Measurements from ENCODE around the gene TMOD1. TPM values are rescaled to one million over a fixed set of nuclear protein-coding genes. Genes with fewer than 3 reads are reported as not detected.

Gene TMOD1
- total and polyA plus RNA-seq, 2 experiments from 2014 or later: 0.34 to 1.3 TPM

DNA sequence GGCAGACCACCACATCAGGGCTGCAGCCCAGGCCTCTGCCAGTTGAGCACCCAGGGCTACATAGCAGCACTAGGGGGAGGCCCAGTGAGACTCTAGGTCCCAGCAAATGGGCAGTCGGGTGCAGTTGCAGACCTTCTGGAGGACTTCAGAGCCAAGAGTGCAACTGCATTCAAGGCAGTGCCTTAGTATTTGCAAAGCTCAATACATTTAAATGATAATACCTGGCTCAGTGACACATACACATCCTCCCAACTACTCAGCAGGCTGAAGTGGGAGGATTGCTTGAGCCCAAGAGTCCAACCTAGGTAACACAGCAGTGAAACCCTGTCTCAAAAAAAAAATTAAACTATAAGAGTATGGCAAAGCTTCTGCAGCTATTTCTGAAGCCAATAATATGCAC, 38.6 kb upstream of the TMOD1 start:
- TF ChIP-seq EZH2 (IDR thresholded peaks at IDR 0.05; ENCODE audit: insufficient read depth, poor library complexity, severe bottlenecking) (no peak), EZH2phosphoT487 (IDR thresholded peaks at IDR 0.05; ENCODE audit: insufficient read depth, low read depth) (no peak)
- DNase-seq: no peak
- H3K79me2 ChIP-seq (ENCODE audit: insufficient read depth): no peaks in the 10 kb centered on the region
- no peaks in the 10 kb centered on the region for H3F3A ChIP-seq (ENCODE audit: insufficient read depth)
- H3K9ac ChIP-seq: no peak overlapping the region
- in situ Hi-C loops (cut with MboI): loop anchor here (10.0 kb wide), 1 partner anchor 142 kb away; no protein-coding TSS in a partner anchor
- H3K4me2 ChIP-seq (ENCODE audit: unreplicated experiment): no peak overlapping the region
- no peaks in the 10 kb centered on the region for H3K27me3 ChIP-seq (replicated peaks; ENCODE audit: insufficient read depth)
- 75 to 90% methylated on average over 1 of the region's 1 CpG for WGBS, 2 experiments (ENCODE audit: low coverage in 1 of 2, low lambda C conversion rate in 2 of 2, missing lambda C conversion rate in 2 of 2)
- H3K36me3 ChIP-seq (ENCODE audit: low read depth): no peaks in the 10 kb centered on the region
- H3K4me3 ChIP-seq: no peak overlapping the region
- no peak overlapping the region for H2AFZ ChIP-seq
- H3K9me3 ChIP-seq (ENCODE audit: low read depth): no peaks in the 10 kb centered on the region
- H4K20me1 ChIP-seq (ENCODE audit: insufficient read depth): no peaks in the 10 kb centered on the region
- no peak overlapping the region for H3K27ac ChIP-seq
- no peaks in the 10 kb centered on the region for H3K9me2 ChIP-seq (ENCODE audit: insufficient read depth)
- H3K4me1 ChIP-seq (ENCODE audit: insufficient read depth): no peaks in the 10 kb centered on the region

DNA sequence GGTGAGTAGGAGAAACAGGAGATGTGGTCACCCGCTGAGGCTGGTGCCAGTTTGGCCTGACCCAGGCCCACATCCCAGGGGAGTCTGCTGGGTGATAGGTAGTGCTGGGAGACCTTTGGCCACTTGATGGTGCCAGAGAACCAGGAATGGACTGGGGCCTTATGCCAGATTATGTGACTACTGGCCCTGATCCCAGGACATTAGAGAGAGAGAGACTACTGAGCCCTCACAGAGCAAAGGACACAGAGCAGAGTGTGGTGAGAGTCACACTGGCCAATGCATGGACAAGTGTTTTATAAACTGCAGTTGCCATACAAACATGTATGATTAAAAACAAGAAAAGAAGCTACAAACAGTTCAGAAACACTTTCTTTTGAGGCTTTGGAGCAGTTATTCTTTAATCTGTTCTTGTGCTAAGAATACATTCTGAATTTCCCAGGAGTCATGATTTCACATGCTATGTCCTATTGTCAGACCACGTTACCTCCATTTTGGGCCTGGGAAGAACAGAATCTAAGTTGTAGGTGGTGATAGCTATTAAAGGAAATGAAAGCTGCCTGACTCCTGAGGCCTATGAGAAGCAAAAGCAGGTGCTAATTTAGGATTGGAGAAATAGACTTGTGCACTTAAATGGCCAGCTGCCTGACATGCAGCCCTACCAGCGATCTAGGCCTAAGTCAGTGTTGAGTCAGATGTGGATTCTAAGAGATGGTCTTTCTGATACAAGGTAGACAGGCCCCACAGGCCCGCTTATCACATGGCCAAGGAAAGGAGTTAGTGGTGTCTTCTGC, 32.6 kb upstream of the TMOD1 start:
- no peak overlapping the region for H3K4me3 ChIP-seq
- TF ChIP-seq EZH2phosphoT487 (IDR thresholded peaks at IDR 0.05; ENCODE audit: insufficient read depth, low read depth) (no peak), EZH2 (IDR thresholded peaks at IDR 0.05; ENCODE audit: insufficient read depth, poor library complexity, severe bottlenecking) (no peak)
- no peaks in the 10 kb centered on the region for H3K9me2 ChIP-seq (ENCODE audit: insufficient read depth)
- no peaks in the 10 kb centered on the region for H3K4me1 ChIP-seq (ENCODE audit: insufficient read depth)
- H3K9ac ChIP-seq: no peak overlapping the region
- no peaks in the 10 kb centered on the region for H3K27me3 ChIP-seq (replicated peaks; ENCODE audit: insufficient read depth)
- no peaks in the 10 kb centered on the region for H3K36me3 ChIP-seq (ENCODE audit: low read depth)
- H2AFZ ChIP-seq: no peak overlapping the region
- in situ Hi-C loops (cut with MboI): loop anchor here (10.0 kb wide), 1 partner anchor 136 kb away; no protein-coding TSS in a partner anchor
- no peaks in the 10 kb centered on the region for H4K20me1 ChIP-seq (ENCODE audit: insufficient read depth)
- H3K4me2 ChIP-seq (ENCODE audit: unreplicated experiment): no peak overlapping the region
- no peaks in the 10 kb centered on the region for H3F3A ChIP-seq (ENCODE audit: insufficient read depth)
- no peaks in the 10 kb centered on the region for H3K79me2 ChIP-seq (ENCODE audit: insufficient read depth)
- peak; percentile 71 for DNase-seq
- no peak overlapping the region for H3K27ac ChIP-seq
- WGBS, 2 experiments (ENCODE audit: low coverage in 1 of 2, low lambda C conversion rate in 2 of 2, missing lambda C conversion rate in 2 of 2): 71 to 80% methylated on average over 4 of the region's 4 CpGs
- H3K9me3 ChIP-seq (ENCODE audit: low read depth): no peaks in the 10 kb centered on the region

DNA sequence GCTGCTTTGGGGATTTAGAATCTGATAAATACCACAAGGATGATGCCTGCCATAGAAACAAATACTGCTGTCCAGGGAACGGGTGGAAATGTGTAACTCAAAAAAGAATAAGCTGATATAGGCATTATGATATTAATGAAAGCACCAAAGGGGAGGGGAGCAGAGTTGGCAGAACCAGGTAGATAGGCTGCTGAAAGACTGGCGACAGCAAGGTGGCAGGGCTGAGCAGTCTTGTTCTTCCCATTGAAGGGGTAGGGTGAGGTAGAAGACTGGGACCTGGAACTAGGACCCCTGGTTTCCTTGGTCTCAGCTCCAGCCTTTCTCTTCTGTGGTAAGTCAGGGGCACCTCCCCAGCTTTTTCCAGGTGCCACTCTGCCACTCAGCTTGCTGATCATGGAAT, 31.4 kb upstream of the TMOD1 start:
- H3K4me2 ChIP-seq (ENCODE audit: unreplicated experiment): no peak overlapping the region
- H3F3A ChIP-seq (ENCODE audit: insufficient read depth): peaks cover 3% of the 10 kb centered on the region; the same call in 1 of the 2 replicates
- in situ Hi-C loops (cut with MboI): no loop called here
- TF ChIP-seq EZH2phosphoT487 (IDR thresholded peaks at IDR 0.05; ENCODE audit: insufficient read depth, low read depth) (no peak), EZH2 (IDR thresholded peaks at IDR 0.05; ENCODE audit: insufficient read depth, poor library complexity, severe bottlenecking) (no peak)
- H3K79me2 ChIP-seq (ENCODE audit: insufficient read depth): no peaks in the 10 kb centered on the region
- H3K27ac ChIP-seq: no peak overlapping the region
- H4K20me1 ChIP-seq (ENCODE audit: insufficient read depth): no peaks in the 10 kb centered on the region
- H3K9me2 ChIP-seq (ENCODE audit: insufficient read depth): no peaks in the 10 kb centered on the region
- no peaks in the 10 kb centered on the region for H3K36me3 ChIP-seq (ENCODE audit: low read depth)
- no peak overlapping the region for H3K9ac ChIP-seq
- no peak overlapping the region for H3K4me3 ChIP-seq
- 50 to 64% methylated on average over 2 of the region's 2 CpGs for WGBS, 2 experiments (ENCODE audit: low coverage in 1 of 2, low lambda C conversion rate in 2 of 2, missing lambda C conversion rate in 2 of 2)
- no peak overlapping the region for H2AFZ ChIP-seq
- no peaks in the 10 kb centered on the region for H3K9me3 ChIP-seq (ENCODE audit: low read depth)
- H3K27me3 ChIP-seq (replicated peaks; ENCODE audit: insufficient read depth): no peaks in the 10 kb centered on the region
- DNase-seq: no peak
- H3K4me1 ChIP-seq (ENCODE audit: insufficient read depth): no peaks in the 10 kb centered on the region; the same call in 1 of the 2 replicates

DNA sequence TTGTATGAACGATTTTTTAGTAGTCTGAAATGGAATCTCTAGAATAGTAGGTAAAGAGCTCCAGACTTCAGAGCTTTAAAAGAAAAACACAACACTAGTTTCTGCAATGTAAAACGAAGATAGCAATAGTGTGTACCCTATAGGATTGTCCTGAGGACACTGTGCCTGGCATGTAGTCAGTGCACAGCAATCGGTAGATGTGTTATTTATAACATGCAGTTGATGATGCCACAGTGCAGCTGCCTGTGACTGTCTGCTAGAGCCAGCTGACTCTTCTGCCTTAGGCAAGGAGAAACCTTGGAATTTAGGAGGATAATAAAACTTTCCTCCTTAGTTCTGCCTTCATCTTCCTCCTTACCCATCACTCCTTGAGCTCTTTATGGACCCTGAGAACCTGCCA, 27.7 kb upstream of the TMOD1 start:
- no peaks in the 10 kb centered on the region for H3K27me3 ChIP-seq (replicated peaks; ENCODE audit: insufficient read depth)
- H4K20me1 ChIP-seq (ENCODE audit: insufficient read depth): no peaks in the 10 kb centered on the region
- H3K79me2 ChIP-seq (ENCODE audit: insufficient read depth): no peaks in the 10 kb centered on the region
- TF ChIP-seq EZH2 (IDR thresholded peaks at IDR 0.05; ENCODE audit: insufficient read depth, poor library complexity, severe bottlenecking): no peak
- no peak for TF ChIP-seq EZH2phosphoT487 (IDR thresholded peaks at IDR 0.05; ENCODE audit: insufficient read depth, low read depth)
- no peaks in the 10 kb centered on the region; the same call in 1 of the 2 replicates for H3K4me1 ChIP-seq (ENCODE audit: insufficient read depth)
- H3K9me3 ChIP-seq (ENCODE audit: low read depth): no peaks in the 10 kb centered on the region
- H3K9ac ChIP-seq: no peak overlapping the region
- in situ Hi-C loops (cut with MboI): no loop called here
- no peak overlapping the region for H2AFZ ChIP-seq
- no peak overlapping the region for H3K4me3 ChIP-seq
- 75 to 78% methylated on average over 3 of the region's 3 CpGs for WGBS, 2 experiments (ENCODE audit: low coverage in 1 of 2, low lambda C conversion rate in 2 of 2, missing lambda C conversion rate in 2 of 2)
- no peak overlapping the region for H3K27ac ChIP-seq
- no peak for DNase-seq
- H3K9me2 ChIP-seq (ENCODE audit: insufficient read depth): no peaks in the 10 kb centered on the region
- no peaks in the 10 kb centered on the region for H3K36me3 ChIP-seq (ENCODE audit: low read depth)
- peaks cover 7% of the 10 kb centered on the region; the same call in 1 of the 2 replicates for H3F3A ChIP-seq (ENCODE audit: insufficient read depth)
- no peak overlapping the region for H3K4me2 ChIP-seq (ENCODE audit: unreplicated experiment)
